Mammary epithelial cell (primary cell): Measurements from ENCODE around the gene TRIOBP.

Experiments used
- CTCF ChIP-seq, 2 donors: IDR thresholded peaks in 1 of 2; conservative IDR thresholded peaks in 1 of 2; 2 replicates each; pipeline ENCODE4 v1.5.1; 2011 to 2012; ENCODE audit warnings: inconsistent platforms in 2 of 2, low read length in 2 of 2, mild to moderate bottlenecking in 2 of 2, control low read depth in 1 of 2, low read depth in 1 of 2; ENCODE audit not compliant: insufficient read depth in 1 of 2; ENCODE audit errors: extremely low read depth in 1 of 2
- EZH2 ChIP-seq: IDR thresholded peaks from 2 replicates; pipeline ENCODE4 v1.6.1; 2012; ENCODE audit warnings: low read length, inconsistent platforms, borderline replicate concordance

DNA sequence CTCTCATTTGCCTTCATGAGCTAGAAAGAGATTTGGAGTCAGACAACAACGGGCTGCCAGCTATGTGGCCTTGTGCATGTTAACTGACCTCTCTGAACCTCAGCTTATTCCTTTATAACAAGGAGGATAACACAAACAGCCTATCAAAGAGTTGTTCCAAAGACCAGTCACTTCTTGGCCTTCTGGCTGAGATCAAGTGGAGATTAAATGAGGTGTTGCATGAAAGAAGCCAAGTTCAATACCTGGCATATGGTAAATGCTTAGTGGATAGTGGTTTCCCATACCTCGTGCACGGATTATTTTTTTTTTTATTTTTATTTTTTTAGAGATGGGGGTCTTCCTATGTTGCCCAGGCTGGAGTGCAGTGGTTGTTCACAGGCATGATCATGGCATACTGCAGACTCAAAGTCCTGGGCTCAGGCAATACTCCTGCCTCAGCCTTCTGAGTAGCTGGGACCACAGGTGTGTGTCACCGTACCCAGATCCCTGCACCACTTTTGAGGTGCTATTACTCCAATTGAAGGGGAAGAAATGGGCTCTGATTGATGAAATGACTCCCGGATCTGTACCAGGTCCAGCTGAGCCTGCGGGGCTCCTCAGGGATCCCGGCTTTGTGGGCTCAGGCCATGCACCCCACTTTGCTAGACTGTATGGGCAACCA is 16.5 kb upstream of the TRIOBP start:
- TF ChIP-seq CTCF (conservative IDR thresholded peaks at IDR 0.05 in 1 of 2, IDR thresholded peaks at IDR 0.05 in 1 of 2; ENCODE audit: extremely low read depth in 1 of 2, insufficient read depth in 1 of 2, low read depth in 1 of 2, low read length in 2 of 2) (no peak), EZH2 (no peak)
